GM23338 (cell line): ENCODE measurements around the gene ADSS1. TPM values are rescaled to one million over a fixed set of nuclear protein-coding genes. Genes with fewer than 3 reads are reported as not detected.

Source experiments
- ATAC-seq: fragments of 200-7000 bp; cut with Tn5 transposase; 3 replicates; pipeline ENCODE4 v1.9.1; 2020
- DNase-seq: peaks from one replicate; pipeline ENCODE4 v3.0.0-alpha.2; 2015; ENCODE audit warnings: low spot score
- H2AFZ ChIP-seq: fragments of 200-600 bp; sonication (generic); 2 replicates; pipeline ENCODE4 v1.8.0; 2016; ENCODE audit warnings: antibody characterized with exemption, mild to moderate bottlenecking, moderate library complexity
- H3F3A ChIP-seq: fragments of 200-600 bp; sonication (generic); replicated peaks from 2 replicates; pipeline ENCODE4 v1.8.0; 2017; ENCODE audit warnings: antibody characterized with exemption, mixed run types, low read depth
- H3K27ac ChIP-seq: fragments of 200-600 bp; sonication (generic); 2 replicates; pipeline ENCODE4 v1.6.1; 2016; ENCODE audit warnings: low read depth
- H3K27me3 ChIP-seq: fragments of 200-600 bp; sonication (generic); 2 replicates; pipeline ENCODE4 v1.8.0; 2016; ENCODE audit warnings: mild to moderate bottlenecking, mixed run types, moderate library complexity; ENCODE audit not compliant: insufficient read depth
- H3K36me3 ChIP-seq: fragments of 200-600 bp; sonication (generic); 2 replicates; pipeline ENCODE4 v1.8.0; 2016; ENCODE audit warnings: mild to moderate bottlenecking; ENCODE audit not compliant: insufficient read depth
- H3K4me1 ChIP-seq: fragments of 200-600 bp; sonication (generic); 2 replicates; pipeline ENCODE4 v1.8.0; 2016; ENCODE audit warnings: mild to moderate bottlenecking, moderate library complexity; ENCODE audit not compliant: insufficient read depth
- H3K4me2 ChIP-seq: fragments of 200-600 bp; sonication (generic); 2 replicates; pipeline ENCODE4 v1.7.1; 2017; ENCODE audit warnings: mixed run types
- H3K4me3 ChIP-seq: fragments of 200-600 bp; sonication (generic); 2 replicates; pipeline ENCODE4 v1.6.1; 2016; ENCODE audit warnings: mixed run types
- H3K79me2 ChIP-seq: fragments of 200-600 bp; sonication (generic); replicated peaks from 2 replicates; pipeline ENCODE4 v1.8.0; 2017; ENCODE audit warnings: mild to moderate bottlenecking; ENCODE audit not compliant: insufficient read depth
- H3K9me2 ChIP-seq: fragments of 200-600 bp; sonication (generic); 2 replicates; pipeline ENCODE4 v1.8.0; 2017; ENCODE audit not compliant: insufficient read depth
- H4K20me1 ChIP-seq: fragments of 200-600 bp; sonication (generic); replicated peaks from 2 replicates; pipeline ENCODE4 v1.8.0; 2017; ENCODE audit warnings: mild to moderate bottlenecking; ENCODE audit not compliant: insufficient read depth
- H3K27ac Mint-ChIP-seq: 2 replicates; pipeline ENCODE4 v1.8.0; 2020; ENCODE audit warnings: inconsistent platforms, mild to moderate bottlenecking, moderate library complexity, mixed read lengths
- H3K27me3 Mint-ChIP-seq: 3 replicates; pipeline ENCODE4 v1.8.0; 2022; ENCODE audit warnings: low read depth, mild to moderate bottlenecking, moderate library complexity, mixed read lengths, inconsistent platforms; ENCODE audit not compliant: insufficient read depth, poor library complexity
- H3K36me3 Mint-ChIP-seq: 3 replicates; pipeline ENCODE4 v1.8.0; 2021; ENCODE audit warnings: low read depth, mild to moderate bottlenecking, inconsistent platforms, moderate library complexity, mixed read lengths
- H3K4me1 Mint-ChIP-seq: 3 replicates; pipeline ENCODE4 v1.8.0; 2020; ENCODE audit warnings: mild to moderate bottlenecking, inconsistent platforms, mixed read lengths
- H3K4me3 Mint-ChIP-seq: 3 replicates; pipeline ENCODE4 v1.8.0; 2021; ENCODE audit warnings: moderate library complexity, mild to moderate bottlenecking, inconsistent platforms, mixed read lengths
- H3K9me3 Mint-ChIP-seq: 3 replicates; pipeline ENCODE4 v1.8.0; 2020; ENCODE audit warnings: moderate library complexity, mild to moderate bottlenecking, inconsistent platforms, mixed read lengths
- CREB1 ChIP-seq: fragments of 250-450 bp; sonication (Bioruptor Pico); IDR thresholded peaks from 2 replicates; pipeline ENCODE4 v1.5.0; 2020; ENCODE audit warnings: low read depth, mild to moderate bottlenecking, moderate library complexity
- CTCF ChIP-seq, 2 experiments: fragments of 200-600 bp in 1 of 2; sonication (generic) in 1 of 2; conservative IDR thresholded peaks; 2 replicates each; pipeline versions ENCODE4 v1.5.1 to v1.6.1; 2016 to 2017; ENCODE audit warnings: antibody characterized with exemption in 2 of 2, low read depth in 2 of 2, mild to moderate bottlenecking in 2 of 2, moderate library complexity in 1 of 2
- EZH2phosphoT487 ChIP-seq: fragments of 200-600 bp; sonication (generic); IDR thresholded peaks from one replicate; pipeline ENCODE4 v1.8.1; 2018; ENCODE audit warnings: antibody characterized with exemption; ENCODE audit not compliant: unreplicated experiment
- JUNB ChIP-seq: IDR thresholded peaks from one replicate; pipeline ENCODE4 v1.6.1; 2016; ENCODE audit warnings: antibody characterized with exemption; ENCODE audit not compliant: unreplicated experiment
- STAT1 ChIP-seq: IDR thresholded peaks from one replicate; pipeline ENCODE4 v1.6.1; 2016; ENCODE audit warnings: antibody characterized with exemption; ENCODE audit not compliant: unreplicated experiment
- microRNA-seq: library from miRNA; unstranded; fragments of <30 nt; microRNA quantifications from one replicate; pipeline ENCODE4, GENCODE V29; 2017
- polyA plus RNA-seq: library from polyadenylated mRNA; unstranded; fragments of >200 nt; fragmentation: Nextera tagmentation; extraction: Ambion mirVana; gene quantifications from 2 replicates; pipeline ENCODE4 v1.2.1, GENCODE V29; 2016
- small RNA-seq: library from RNA; depleted of rRNA; stranded (forward); fragments of <200 nt; gene quantifications from one replicate; pipeline ENCODE3, GENCODE V24; 2014; ENCODE audit warnings: low replicate concordance
- total RNA-seq: library from RNA; depleted of rRNA; stranded (reverse); fragments of >200 nt; shearing (Covaris generic); gene quantifications from 2 replicates; pipeline ENCODE4 v1.2.3, GENCODE V29; 2014; rRNA removed

The ADSS1 gene
- total and polyA plus RNA-seq, 2 experiments from 2014 or later, result 9.5 to 11.6 TPM

GRCh38 chr14:104796687-104797081 lies 72.7 kb downstream of the ADSS1 start:
- H3K4me1 ChIP-seq, result peaks cover 34% of the 10 kb centered on the region
- Mint-ChIP-seq H3K27me3 (peaks cover 51% of the 10 kb centered on the region), H3K4me3 (peak overlapping the region; percentile 60), H3K27ac (no peak overlapping the region), H3K36me3 (peaks cover under 1% of the 10 kb centered on the region; the same call in 2 of the 3 replicates), H3K9me3 (no peaks in the 10 kb centered on the region), H3K4me1 (peaks cover 43% of the 10 kb centered on the region)
- DNase-seq (no peak), ATAC-seq (no peak)
- no peak overlapping the region for H2AFZ ChIP-seq
- peaks cover 15% of the 10 kb centered on the region; the same call in 1 of the 2 replicates for H4K20me1 ChIP-seq
- no peak overlapping the region for H3K27ac ChIP-seq
- H3K4me2 ChIP-seq, result peak overlapping the region; percentile 88
- peaks cover 52% of the 10 kb centered on the region for H3K27me3 ChIP-seq
- H3K36me3 ChIP-seq, result no peaks in the 10 kb centered on the region
- peaks cover 12% of the 10 kb centered on the region; the same call in 1 of the 2 replicates for H3F3A ChIP-seq
- TF ChIP-seq JUNB (no peak), EZH2phosphoT487 (no peak), STAT1 (no peak), CREB1 (CRISPR knock-in tag) (no peak), CTCF (conservative IDR thresholded peaks at IDR 0.05; ENCODE audit: low read depth in 2 of 2) (no peak)
- no peaks in the 10 kb centered on the region for H3K9me2 ChIP-seq
- H3K79me2 ChIP-seq, result peaks cover 13% of the 10 kb centered on the region; the same call in 1 of the 2 replicates
- H3K4me3 ChIP-seq, result 0 out of 2 replicates have a peak overlapping the region, but pooled peaks have one; percentile 13

Small RNAs within 50 kb of the gene (microRNA-seq; reads per million reads assigned to microRNA genes)
- gene MIR4710, result 0.66 reads per million

Small RNAs within 50 kb of the gene (small RNA-seq; reads per million reads assigned to genes)
- gene MIR4710, result not detected

Other genes with a start within 250 kb of the ADSS1 start
- gene C14orf180, start 144.5 kb upstream of the ADSS1 start, total RNA-seq, result not detected in 2 replicates
- gene C14orf180, start 144.5 kb upstream of the ADSS1 start, polyA plus RNA-seq, result not detected in 2 replicates
- gene TMEM179, start 119.5 kb upstream of the ADSS1 start, total RNA-seq, result 4.8 and 5.0 TPM in 2 replicates
- 1.0 and 2.2 TPM in 2 replicates for gene TMEM179, start 119.5 kb upstream of the ADSS1 start, polyA plus RNA-seq
- gene INF2, start 34.6 kb upstream of the ADSS1 start, total RNA-seq, result 52.4 and 75.5 TPM in 2 replicates
- gene INF2, start 34.6 kb upstream of the ADSS1 start, polyA plus RNA-seq, result 36.7 and 37.2 TPM in 2 replicates
- 381 and 392 TPM in 2 replicates for gene SIVA1, start 28.9 kb downstream of the ADSS1 start, total RNA-seq
- gene SIVA1, start 28.9 kb downstream of the ADSS1 start, polyA plus RNA-seq, result 215 and 225 TPM in 2 replicates
- gene AKT1, start 71.5 kb downstream of the ADSS1 start, total RNA-seq, result 74.3 and 78.7 TPM in 2 replicates
- gene AKT1, start 71.5 kb downstream of the ADSS1 start, polyA plus RNA-seq, result 19.2 and 23.7 TPM in 2 replicates
- gene ZBTB42, start 76.9 kb downstream of the ADSS1 start, total RNA-seq, result 4.4 and 7.5 TPM in 2 replicates
- 0.66 and 0.70 TPM in 2 replicates for gene ZBTB42, start 76.9 kb downstream of the ADSS1 start, polyA plus RNA-seq
- gene CEP170B, start 141.0 kb downstream of the ADSS1 start, total RNA-seq, result 31.3 and 37.1 TPM in 2 replicates
- 4.6 and 5.3 TPM in 2 replicates for gene CEP170B, start 141.0 kb downstream of the ADSS1 start, polyA plus RNA-seq
- 0.08 TPM in 1 of 2 replicates, not detected in the other for gene PLD4, start 200.7 kb downstream of the ADSS1 start, total RNA-seq
- gene PLD4, start 200.7 kb downstream of the ADSS1 start, polyA plus RNA-seq, result 0.21 TPM in 1 of 2 replicates, not detected in the other